DND-41 (cell line): ENCODE data around the gene EIF4E.

Source experiments
- CTCF ChIP-seq: IDR thresholded peaks from 2 replicates; pipeline ENCODE4 v1.5.1; 2012; ENCODE audit warnings: borderline replicate concordance, low read length, moderate library complexity, mild to moderate bottlenecking; ENCODE audit not compliant: poor library complexity, severe bottlenecking; ENCODE audit errors: extremely low read depth
- EZH2 ChIP-seq: IDR thresholded peaks from 3 replicates; pipeline ENCODE4 v1.6.1; 2012; ENCODE audit warnings: borderline replicate concordance, low read depth, mild to moderate bottlenecking, moderate library complexity, low read length, inconsistent platforms; ENCODE audit not compliant: severe bottlenecking

- no peak for TF ChIP-seq CTCF
- TF ChIP-seq EZH2: no peak
Observed at GRCh38 chr4:98966926-98967325, 38.0 kb upstream of the EIF4E start.
